Measurements from ENCODE around the gene TMEM132D.

The TMEM132D gene

DNA sequence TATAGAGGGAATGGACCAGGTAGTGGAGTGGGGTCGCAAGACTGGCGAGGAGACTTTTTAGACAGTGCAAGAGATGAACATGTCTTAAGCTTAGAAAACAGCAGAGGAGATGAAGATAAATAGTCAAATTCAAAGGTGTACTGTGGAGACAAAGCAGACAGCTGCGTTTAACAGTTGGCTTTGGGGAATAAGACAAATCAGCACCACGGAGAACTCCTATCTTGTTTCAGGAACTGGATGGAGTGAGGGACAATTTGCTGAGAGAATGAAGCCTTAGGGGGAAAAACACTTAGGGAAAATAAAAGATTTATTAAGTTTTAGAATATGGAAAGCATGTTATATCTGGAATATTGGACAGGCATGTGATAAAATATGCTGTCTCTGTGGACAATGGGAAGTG, 591.8 kb downstream of the TMEM132D start:
- in situ Hi-C loops (cut with HindIII; ENCODE audit: low pct_unique_long_range_greater_than_20kb, low sequenced_read_pairs), result no loop called here
- TF ChIP-seq JUND (IDR thresholded peaks at IDR 0.05; ENCODE audit: low read depth), result no peak
- peak in 1 of 2 experiments; percentile 5 for DNase-seq (ENCODE audit: low read depth in 1 of 2, low spot score in 1 of 2)

GRCh38 chr12:129310346-129310745, 593.5 kb downstream of the TMEM132D start:
- in situ Hi-C loops (cut with HindIII; ENCODE audit: low pct_unique_long_range_greater_than_20kb, low sequenced_read_pairs), result no loop called here
- TF ChIP-seq JUND (IDR thresholded peaks at IDR 0.05; ENCODE audit: low read depth), result no peak
- DNase-seq (ENCODE audit: low read depth in 1 of 2, low spot score in 1 of 2), result no peak

DNA sequence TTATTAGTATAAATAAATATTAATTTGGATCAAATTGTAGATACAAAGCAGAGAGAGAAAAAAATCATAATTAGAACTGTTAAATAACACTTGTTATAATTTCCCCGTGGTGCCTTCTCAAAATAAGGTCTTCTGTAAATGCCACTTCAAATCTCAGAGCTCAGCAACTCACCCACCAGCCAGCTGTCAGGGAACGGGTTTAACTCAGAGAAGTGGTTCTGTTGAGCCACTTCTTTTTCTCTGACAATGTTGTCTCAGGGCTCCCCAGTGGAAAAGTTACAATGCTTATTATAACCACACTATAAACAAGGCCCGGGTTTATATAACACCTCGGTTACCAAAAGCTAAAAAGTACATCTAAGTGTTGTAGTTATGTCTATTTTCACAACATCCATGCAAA, 598.0 kb downstream of the TMEM132D start:
- in situ Hi-C loops (cut with HindIII; ENCODE audit: low pct_unique_long_range_greater_than_20kb, low sequenced_read_pairs), result no loop called here
- TF ChIP-seq JUND (IDR thresholded peaks at IDR 0.05; ENCODE audit: low read depth), result no peak
- DNase-seq (ENCODE audit: low read depth in 1 of 2, low spot score in 1 of 2), result no peak

DNA sequence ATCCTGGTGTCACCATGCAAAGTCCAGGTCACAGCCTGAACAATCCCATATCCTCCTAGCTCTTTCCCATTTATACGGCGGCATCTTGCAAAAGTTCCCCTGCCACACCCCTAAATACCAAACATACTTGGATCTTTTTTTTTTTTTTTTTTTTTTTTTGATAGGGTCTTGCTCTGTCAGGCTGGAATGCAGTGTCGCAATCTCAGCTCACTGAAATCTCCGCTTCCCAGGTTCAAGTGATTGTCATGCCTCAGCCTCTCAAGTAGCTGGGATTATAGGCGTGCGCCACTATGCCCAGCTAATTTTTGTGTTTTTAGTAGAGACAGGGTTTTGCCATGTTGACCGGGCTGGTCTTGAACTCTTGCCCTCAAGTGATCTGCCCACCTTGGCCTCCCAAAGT, 599.3 kb downstream of the TMEM132D start:
- in situ Hi-C loops (cut with HindIII; ENCODE audit: low pct_unique_long_range_greater_than_20kb, low sequenced_read_pairs), result no loop called here
- DNase-seq (ENCODE audit: low read depth in 1 of 2, low spot score in 1 of 2), result no peak
- no peak for TF ChIP-seq JUND (IDR thresholded peaks at IDR 0.05; ENCODE audit: low read depth)

- DNase-seq (ENCODE audit: low read depth in 1 of 2, low spot score in 1 of 2), result no peak
- in situ Hi-C loops (cut with HindIII; ENCODE audit: low pct_unique_long_range_greater_than_20kb, low sequenced_read_pairs), result no loop called here
- TF ChIP-seq JUND (IDR thresholded peaks at IDR 0.05; ENCODE audit: low read depth), result no peak
Observed at GRCh38 chr12:129300011-129300410, 603.8 kb downstream of the TMEM132D start.

GRCh38 chr12:129298921-129299320, 604.9 kb downstream of the TMEM132D start:
- no peak for DNase-seq (ENCODE audit: low read depth in 1 of 2, low spot score in 1 of 2)
- in situ Hi-C loops (cut with HindIII; ENCODE audit: low pct_unique_long_range_greater_than_20kb, low sequenced_read_pairs), result no loop called here
- no peak for TF ChIP-seq JUND (IDR thresholded peaks at IDR 0.05; ENCODE audit: low read depth)

GRCh38 chr12:129296671-129297070, 607.2 kb downstream of the TMEM132D start:
- in situ Hi-C loops (cut with HindIII; ENCODE audit: low pct_unique_long_range_greater_than_20kb, low sequenced_read_pairs), result no loop called here
- DNase-seq (ENCODE audit: low read depth in 1 of 2, low spot score in 1 of 2), result no peak
- no peak for TF ChIP-seq JUND (IDR thresholded peaks at IDR 0.05; ENCODE audit: low read depth)

DNA sequence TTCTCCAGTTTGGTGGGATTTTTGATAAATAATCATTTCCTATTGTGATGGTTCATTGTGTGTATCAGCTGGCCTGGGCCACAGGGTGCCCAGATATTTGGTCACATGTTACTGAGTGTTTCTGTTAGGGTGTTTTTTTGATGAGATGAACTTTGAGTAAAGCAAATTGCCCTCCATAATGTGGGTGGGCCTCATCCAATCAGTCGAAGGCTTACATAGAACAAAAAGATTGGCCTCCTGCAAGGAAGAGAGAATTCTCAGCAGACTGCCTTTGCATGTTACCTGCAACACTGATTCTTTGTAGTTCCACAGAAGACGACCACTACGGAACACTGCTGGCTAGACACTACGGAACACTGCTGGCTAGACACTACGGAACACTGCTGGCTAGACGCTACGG, 609.0 kb downstream of the TMEM132D start:
- TF ChIP-seq JUND (IDR thresholded peaks at IDR 0.05; ENCODE audit: low read depth), result no peak
- no peak for DNase-seq (ENCODE audit: low read depth in 1 of 2, low spot score in 1 of 2)
- in situ Hi-C loops (cut with HindIII; ENCODE audit: low pct_unique_long_range_greater_than_20kb, low sequenced_read_pairs), result no loop called here

GRCh38 chr12:129279771-129280170, 624.1 kb downstream of the TMEM132D start:
- no peak for DNase-seq (ENCODE audit: low read depth in 1 of 2, low spot score in 1 of 2)
- no peak for TF ChIP-seq JUND (IDR thresholded peaks at IDR 0.05; ENCODE audit: low read depth)
- in situ Hi-C loops (cut with HindIII; ENCODE audit: low pct_unique_long_range_greater_than_20kb, low sequenced_read_pairs), result no loop called here

GRCh38 chr12:129276361-129277060, 627.3 kb downstream of the TMEM132D start:
- DNase-seq (ENCODE audit: low read depth in 1 of 2, low spot score in 1 of 2), result no peak
- in situ Hi-C loops (cut with HindIII; ENCODE audit: low pct_unique_long_range_greater_than_20kb, low sequenced_read_pairs), result no loop called here
- no peak for TF ChIP-seq JUND (IDR thresholded peaks at IDR 0.05; ENCODE audit: low read depth)

GRCh38 chr12:129269756-129270495, 633.9 kb downstream of the TMEM132D start:
- no peak for TF ChIP-seq JUND (IDR thresholded peaks at IDR 0.05; ENCODE audit: low read depth)
- in situ Hi-C loops (cut with HindIII; ENCODE audit: low pct_unique_long_range_greater_than_20kb, low sequenced_read_pairs), result no loop called here
- DNase-seq (ENCODE audit: low read depth in 1 of 2, low spot score in 1 of 2), result no peak

DNA sequence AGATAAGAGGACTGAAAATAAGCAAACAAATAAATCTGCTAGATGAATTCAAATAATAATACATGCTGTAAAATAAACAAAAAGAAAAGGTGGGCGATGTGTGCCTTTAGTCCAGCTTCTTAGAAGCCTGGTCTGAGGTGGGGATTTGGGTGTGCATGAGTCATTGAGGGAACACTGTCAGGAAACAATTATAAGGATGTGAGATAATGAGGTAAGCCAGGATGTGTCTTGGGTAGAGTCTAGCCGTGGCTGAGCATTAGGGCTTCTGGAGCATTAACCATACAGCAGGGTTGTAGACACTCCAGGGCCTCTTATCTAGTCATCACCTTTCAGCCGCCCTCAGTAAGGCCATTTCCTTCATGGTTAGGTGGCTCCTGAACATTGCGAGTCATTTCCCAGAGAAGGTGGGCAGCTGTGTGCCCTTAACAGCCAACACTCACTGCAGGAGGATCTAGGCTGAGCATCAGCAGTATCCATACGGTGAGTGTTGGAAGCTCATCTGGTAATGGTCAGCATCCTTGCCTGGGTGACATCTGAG, 645.0 kb downstream of the TMEM132D start:
- DNase-seq (ENCODE audit: low read depth in 1 of 2, low spot score in 1 of 2), result no peak
- no peak for TF ChIP-seq JUND (IDR thresholded peaks at IDR 0.05; ENCODE audit: low read depth)
- in situ Hi-C loops (cut with HindIII; ENCODE audit: low pct_unique_long_range_greater_than_20kb, low sequenced_read_pairs), result no loop called here

- no peak for TF ChIP-seq JUND (IDR thresholded peaks at IDR 0.05; ENCODE audit: low read depth)
- in situ Hi-C loops (cut with HindIII; ENCODE audit: low pct_unique_long_range_greater_than_20kb, low sequenced_read_pairs), result no loop called here
- no peak for DNase-seq (ENCODE audit: low read depth in 1 of 2, low spot score in 1 of 2)
Observed at GRCh38 chr12:129257524-129257923, 646.3 kb downstream of the TMEM132D start.

Data from T47D (cell line).